GM21360 (cell line): ENCODE data around the gene SOCS1.

ENCODE experiments used
- ATAC-seq: cut with Tn5 transposase; IDR thresholded peaks from one replicate; pipeline ENCODE4 v1.9.1; 2021; ENCODE audit warnings: mild to moderate bottlenecking, moderate library complexity; ENCODE audit not compliant: unreplicated experiment

The SOCS1 gene

GRCh38 chr16:11249233-11250061, 6.6 kb downstream of the SOCS1 start:
- ATAC-seq = no peak

- no peak for ATAC-seq
Observed at GRCh38 chr16:11248133-11248532, 7.9 kb downstream of the SOCS1 start.

- ATAC-seq = no peak
Observed at GRCh38 chr16:11245988-11246387, 10.0 kb downstream of the SOCS1 start.

GRCh38 chr16:11245222-11245737, 10.7 kb downstream of the SOCS1 start:
- ATAC-seq = no peak

- ATAC-seq = no peak
Observed at GRCh38 chr16:11242658-11243057, 13.3 kb downstream of the SOCS1 start.

- no peak for ATAC-seq
Observed at GRCh38 chr16:11241480-11242204, 14.4 kb downstream of the SOCS1 start.

GRCh38 chr16:11240636-11241473, 15.1 kb downstream of the SOCS1 start:
- ATAC-seq = no peak

- no peak for ATAC-seq
Observed at GRCh38 chr16:11239644-11240632, 16.1 kb downstream of the SOCS1 start.

GRCh38 chr16:11238272-11239202, 17.5 kb downstream of the SOCS1 start:
- ATAC-seq = no peak

GRCh38 chr16:11236461-11237254, 19.3 kb downstream of the SOCS1 start:
- no peak for ATAC-seq

- no peak for ATAC-seq
Observed at GRCh38 chr16:11235703-11235991, 20.4 kb downstream of the SOCS1 start.

GRCh38 chr16:11234884-11235702, 20.9 kb downstream of the SOCS1 start:
- ATAC-seq = no peak

- ATAC-seq = no peak
Observed at GRCh38 chr16:11233727-11234376, 22.2 kb downstream of the SOCS1 start.

- ATAC-seq = peak; percentile 42
Observed at GRCh38 chr16:11232852-11233726, 22.9 kb downstream of the SOCS1 start.

- ATAC-seq = no peak
Observed at GRCh38 chr16:11232302-11232851, 23.6 kb downstream of the SOCS1 start.
